Transverse colon (tissue), 4 donors: ENCODE results near the gene MTCH2. TPM values are rescaled to one million over a fixed set of nuclear protein-coding genes. Genes with fewer than 3 reads are reported as not detected.
"Not testable (repeated sequence)": the region's sequence is repeated elsewhere in the genome, so short reads cannot be mapped to it uniquely, and the experiment has no call there.

ENCODE experiments used
- DNase-seq: peaks from one replicate; pipeline ENCODE4 v3.0.0-alpha.2; 2019
- H3K27ac ChIP-seq, 4 donors: fragments of 200-600 bp; sonication (generic); 2 replicates each; pipeline ENCODE4 v1.5.1; 2016 to 2018; ENCODE audit warnings: inconsistent platforms in 4 of 4
- H3K27me3 ChIP-seq: fragments of 200-600 bp; sonication (generic); 2 replicates; pipeline ENCODE4 v1.5.1; 2017; ENCODE audit warnings: inconsistent platforms
- H3K36me3 ChIP-seq, 4 donors: fragments of 200-600 bp; sonication (generic); 2 replicates each; pipeline ENCODE4 v1.5.1; 2017 to 2019; ENCODE audit warnings: inconsistent platforms in 4 of 4
- H3K4me1 ChIP-seq, 4 donors: fragments of 200-600 bp; sonication (generic); 2 replicates each; pipeline ENCODE4 v1.5.1; 2017 to 2020; ENCODE audit warnings: inconsistent platforms in 4 of 4
- H3K4me3 ChIP-seq, 4 donors: fragments of 200-600 bp; sonication (generic); 1 replicate in 1 of 4; 2 replicates in 3 of 4; pipeline versions ENCODE4 v1.5.1 to v1.6.1; 2017 to 2019; ENCODE audit warnings: inconsistent platforms in 4 of 4
- H3K9me3 ChIP-seq, 2 donors: fragments of 200-600 bp; sonication (generic); 2 replicates each; pipeline ENCODE4 v1.5.1; 2017 to 2019; ENCODE audit warnings: inconsistent platforms in 2 of 2
- EP300 ChIP-seq: sonication (generic); formaldehyde crosslinking; IDR thresholded peaks from one replicate; pipeline ENCODE4 v1.6.1; 2017; ENCODE audit warnings: antibody characterized with exemption, low read depth
- POLR2A ChIP-seq: fragments of 450-650 bp; IDR thresholded peaks from one replicate; pipeline ENCODE4 v1.6.1; 2016; ENCODE audit warnings: antibody characterized with exemption, mild to moderate bottlenecking, moderate library complexity
- POLR2AphosphoS5 ChIP-seq, 3 donors: sonication (generic); formaldehyde crosslinking; IDR thresholded peaks; one replicate each; pipeline ENCODE4 v1.6.1; 2016; ENCODE audit warnings: antibody characterized with exemption in 3 of 3
- WGBS, 2 donors: methylation state at CpG; one replicate each; pipeline ENCODE4 v1.1.5; 2018; ENCODE audit warnings: low coverage in 1 of 2; 5-methylcytosine and 5-hydroxymethylcytosine counted together
- in situ Hi-C, 4 donors: fragments of 200-750 bp; cut with MboI; loops; one replicate each; pipeline versions ENCODE4 v1.15.0 to v1.15.1; 2017; ENCODE audit warnings: low sequenced_read_pairs in 3 of 4, low pct_ligation_motif_present in 1 of 4, low pct_unique_long_range_greater_than_20kb in 1 of 4
- intact Hi-C: fragments of 100-400 bp; cut with DNase I; formaldehyde crosslinking; loops from one replicate; pipeline ENCODE4 v1.15.1; 2023; ENCODE audit warnings: low total_unique reads
- total RNA-seq, 4 donors: library from RNA; depleted of rRNA; stranded (reverse); fragments of >200 nt; gene quantifications; one replicate each; pipeline ENCODE4 v1.1.0, GENCODE V29; 2016
- TF ChIP-seq, protein P1 (sequence below), 5 experiments: fragments of 200-600 bp in 3 of 5; fragments of 450-650 bp in 2 of 5; sonication (generic) in 3 of 5; IDR thresholded peaks; 1 replicate in 2 of 5; 2 replicates in 3 of 5; pipeline ENCODE4 v1.5.1; 2016 to 2017; ENCODE audit warnings: antibody characterized with exemption in 5 of 5, inconsistent platforms in 3 of 5, mild to moderate bottlenecking in 2 of 5, moderate library complexity in 1 of 5

MTCH2 gene
- total RNA-seq, 4 donors from 2014 or later: 21.5 to 92.2 (median 61.0) TPM

DNA sequence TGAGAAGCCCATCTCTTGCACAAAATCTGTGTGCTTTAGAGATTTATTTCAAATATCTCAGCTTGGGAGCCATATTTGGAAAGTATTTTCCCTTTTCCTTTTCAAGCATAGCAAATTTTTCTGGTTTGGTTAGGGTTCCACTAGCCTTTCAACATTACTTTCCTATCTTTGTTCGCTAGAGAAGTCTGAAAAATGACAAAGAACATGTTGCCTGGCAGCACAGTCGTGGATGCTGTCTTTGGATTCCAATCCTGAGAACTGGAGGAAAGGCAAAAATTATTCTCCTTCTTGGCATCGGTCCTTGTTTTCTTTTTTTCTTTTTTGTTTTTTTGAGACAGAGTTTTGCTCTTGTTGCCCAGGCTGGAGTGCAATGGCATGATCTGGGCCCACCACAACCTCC, 6.9 kb upstream of the MTCH2 start:
- no peak for DNase-seq
- Histone ChIP-seq H3K36me3 (no peaks in the 10 kb centered on the region), H3K4me1 (no peaks in the 10 kb centered on the region), H3K27ac (no peak overlapping the region), H3K9me3 (peaks cover 0 to 3% of the 10 kb centered on the region in 2 donors), H3K27me3 (no peaks in the 10 kb centered on the region), H3K4me3 (no peak overlapping the region)
- no peak for TF ChIP-seq EP300
- TF ChIP-seq POLR2AphosphoS5 (IDR thresholded peaks at IDR 0.05): no peak
- TF ChIP-seq, protein P1, sequence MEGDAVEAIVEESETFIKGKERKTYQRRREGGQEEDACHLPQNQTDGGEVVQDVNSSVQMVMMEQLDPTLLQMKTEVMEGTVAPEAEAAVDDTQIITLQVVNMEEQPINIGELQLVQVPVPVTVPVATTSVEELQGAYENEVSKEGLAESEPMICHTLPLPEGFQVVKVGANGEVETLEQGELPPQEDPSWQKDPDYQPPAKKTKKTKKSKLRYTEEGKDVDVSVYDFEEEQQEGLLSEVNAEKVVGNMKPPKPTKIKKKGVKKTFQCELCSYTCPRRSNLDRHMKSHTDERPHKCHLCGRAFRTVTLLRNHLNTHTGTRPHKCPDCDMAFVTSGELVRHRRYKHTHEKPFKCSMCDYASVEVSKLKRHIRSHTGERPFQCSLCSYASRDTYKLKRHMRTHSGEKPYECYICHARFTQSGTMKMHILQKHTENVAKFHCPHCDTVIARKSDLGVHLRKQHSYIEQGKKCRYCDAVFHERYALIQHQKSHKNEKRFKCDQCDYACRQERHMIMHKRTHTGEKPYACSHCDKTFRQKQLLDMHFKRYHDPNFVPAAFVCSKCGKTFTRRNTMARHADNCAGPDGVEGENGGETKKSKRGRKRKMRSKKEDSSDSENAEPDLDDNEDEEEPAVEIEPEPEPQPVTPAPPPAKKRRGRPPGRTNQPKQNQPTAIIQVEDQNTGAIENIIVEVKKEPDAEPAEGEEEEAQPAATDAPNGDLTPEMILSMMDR (IDR thresholded peaks at IDR 0.05): no peak
- TF ChIP-seq POLR2A: no peak
- WGBS, 2 donors: 70 to 79% methylated on average over 3 of the region's 3 CpGs
- in situ Hi-C loops: loop anchor here in 1 of 4 donors (10.0 kb wide), 1 partner anchor 66 kb away; the partner anchor contains the start of gene AGBL2
- intact Hi-C loops: no loop called here

DNA sequence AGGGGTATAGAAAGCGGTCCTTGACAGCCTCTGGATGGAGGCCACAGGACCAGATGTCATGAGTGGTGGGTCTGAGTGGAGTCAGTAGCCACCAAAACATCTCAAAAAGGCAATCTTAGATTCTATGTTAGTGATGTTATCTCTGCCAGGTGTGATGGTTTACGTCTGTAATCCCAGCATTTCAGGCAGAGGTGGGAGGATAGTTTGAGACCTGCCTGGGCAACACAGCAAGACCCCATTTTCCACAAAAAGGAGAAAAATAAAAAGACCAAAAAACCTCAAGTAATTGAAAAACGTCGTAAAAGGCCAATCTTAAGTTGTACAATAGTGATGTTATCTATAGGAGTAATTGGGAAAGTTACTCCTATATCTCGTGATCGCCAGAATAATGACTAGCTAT, 3.7 kb upstream of the MTCH2 start:
- no peak for DNase-seq
- intact Hi-C loops (no loop called here), in situ Hi-C loops (loop anchor here in 1 of 4 donors (10.0 kb wide), 1 partner anchor 69 kb away; the partner anchor contains the start of gene AGBL2)
- no peaks in the 10 kb centered on the region for H3K9me3 ChIP-seq
- H3K27me3 ChIP-seq: no peaks in the 10 kb centered on the region
- 81 to 87% methylated on average over 6 of the region's 6 CpGs for WGBS, 2 donors
- no peaks in the 10 kb centered on the region for H3K36me3 ChIP-seq
- TF ChIP-seq POLR2A (no peak), EP300 (no peak), POLR2AphosphoS5 (IDR thresholded peaks at IDR 0.05) (no peak)
- TF ChIP-seq, protein P1 (IDR thresholded peaks at IDR 0.05): no peak
- no peak overlapping the region for H3K4me3 ChIP-seq
- H3K4me1 ChIP-seq: peaks cover 8 to 13% (median 10%) of the 10 kb centered on the region in 4 donors
- H3K27ac ChIP-seq: no peak overlapping the region

DNA sequence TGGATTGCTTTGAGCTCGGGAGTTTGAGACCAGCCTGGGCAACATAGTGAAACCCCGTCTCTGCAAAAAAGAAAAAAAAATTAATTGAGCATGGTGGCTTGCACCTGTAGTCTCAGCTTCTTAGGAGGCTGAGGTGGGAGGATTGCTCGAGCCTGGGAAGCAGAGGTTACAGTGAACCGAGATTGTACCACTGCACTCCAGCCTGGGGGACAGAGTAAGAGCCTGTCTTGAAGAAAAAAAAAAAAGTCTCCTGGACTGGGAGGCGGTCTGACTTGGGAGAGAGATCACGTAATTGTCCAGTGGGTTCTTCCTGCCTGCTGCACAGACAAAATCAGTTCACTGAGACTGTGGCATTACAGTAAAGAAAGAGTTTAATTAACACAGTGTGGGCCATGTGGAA, 3.1 kb upstream of the MTCH2 start:
- intact Hi-C loops: no loop called here
- no peak overlapping the region for H3K27ac ChIP-seq
- in situ Hi-C loops: loop anchor here in 1 of 4 donors (10.0 kb wide), 1 partner anchor 69 kb away; the partner anchor contains the start of gene AGBL2
- peaks cover 8 to 19% (median 15%) of the 10 kb centered on the region in 4 donors for H3K4me1 ChIP-seq
- H3K36me3 ChIP-seq: no peaks in the 10 kb centered on the region
- no peak for DNase-seq
- 82 to 89% methylated on average over 6 of the region's 6 CpGs for WGBS, 2 donors
- no peaks in the 10 kb centered on the region for H3K27me3 ChIP-seq
- no peaks in the 10 kb centered on the region for H3K9me3 ChIP-seq
- no peak overlapping the region for H3K4me3 ChIP-seq
- TF ChIP-seq POLR2A: no peak
- no peak for TF ChIP-seq EP300
- no peak for TF ChIP-seq POLR2AphosphoS5 (IDR thresholded peaks at IDR 0.05)
- TF ChIP-seq, protein P1 (IDR thresholded peaks at IDR 0.05): no peak

DNA sequence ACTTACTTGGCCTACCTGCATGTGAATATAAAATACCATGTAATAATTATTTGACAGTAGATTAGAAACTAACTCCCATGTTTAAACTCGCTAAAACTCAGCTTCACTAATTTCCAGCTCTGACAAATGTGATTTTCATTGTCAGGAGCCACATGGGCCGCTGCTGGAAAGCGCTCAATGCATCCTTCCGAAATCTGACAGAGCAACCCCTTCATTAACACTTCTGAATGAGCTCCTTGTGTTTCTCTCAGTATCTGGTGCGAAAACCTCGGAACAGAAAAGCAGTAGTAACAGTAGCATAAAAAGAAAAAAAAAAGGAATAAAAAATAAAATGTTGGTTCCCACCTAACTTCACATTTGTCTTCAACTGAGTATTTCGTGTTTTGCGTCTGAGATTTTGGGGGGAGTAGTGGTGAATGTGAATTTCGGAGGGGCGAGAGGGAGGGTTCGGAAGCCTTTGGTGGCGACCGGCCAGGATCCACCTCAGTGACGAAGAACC, 710 bp downstream of the MTCH2 start:
- intact Hi-C loops: no loop called here
- no peak for DNase-seq
- Histone ChIP-seq H3K36me3 (peaks cover 0 to 12% (median 0%) of the 10 kb centered on the region in 4 donors), H3K9me3 (no peaks in the 10 kb centered on the region), H3K4me3 (peak overlapping the region; percentile 64 to 81 (median 76)), H3K4me1 (peaks cover 8 to 21% (median 15%) of the 10 kb centered on the region in 4 donors), H3K27ac (peak overlapping the region; percentile 93 to 98 (median 95)), H3K27me3 (no peaks in the 10 kb centered on the region)
- TF ChIP-seq POLR2AphosphoS5 (IDR thresholded peaks at IDR 0.05) (no peak), POLR2A (no peak), EP300 (no peak)
- TF ChIP-seq, protein P1 (IDR thresholded peaks at IDR 0.05): no peak
- in situ Hi-C loops: loop anchor here in 1 of 4 donors (10.0 kb wide), 1 partner anchor 73 kb away; the partner anchor contains the start of gene AGBL2
- WGBS, 2 donors: 6 to 8% methylated on average over 11 to 13 of the region's 14 CpGs

DNA sequence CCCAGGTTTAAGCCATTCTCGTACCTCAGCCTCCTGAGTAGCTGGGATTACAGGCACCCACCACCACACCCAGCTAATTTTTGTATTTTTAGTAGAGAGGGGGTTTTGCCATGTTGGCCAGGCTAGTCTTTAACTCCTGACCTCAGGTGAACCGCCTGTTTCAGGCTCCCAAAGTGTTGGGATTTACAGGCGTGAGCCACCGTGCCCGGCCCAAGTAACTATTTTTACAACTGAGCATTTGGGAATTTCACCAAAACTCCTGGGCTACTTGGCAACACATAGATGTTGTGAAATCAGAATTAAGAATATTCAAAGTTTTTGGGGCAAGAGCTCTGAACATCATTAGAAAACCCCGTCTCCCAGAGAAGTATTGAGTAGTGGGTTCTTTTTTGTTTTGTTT, 1.9 kb downstream of the MTCH2 start:
- H3K27me3 ChIP-seq, H3K4me3 ChIP-seq, H3K9me3 ChIP-seq, DNase-seq, H3K27ac ChIP-seq, intact Hi-C loops: not testable (repeated sequence)
- in situ Hi-C loops: loop anchor here in 1 of 4 donors (10.0 kb wide), 1 partner anchor 74 kb away; the partner anchor contains the start of gene AGBL2
- Histone ChIP-seq H3K4me1 (peaks cover 8 to 21% (median 15%) of the 10 kb centered on the region in 4 donors), H3K36me3 (peaks cover 0 to 12% (median under 1%) of the 10 kb centered on the region in 4 donors)
- 88 to 100% methylated on average over 2 to 6 of the region's 6 CpGs for WGBS, 2 donors

DNA sequence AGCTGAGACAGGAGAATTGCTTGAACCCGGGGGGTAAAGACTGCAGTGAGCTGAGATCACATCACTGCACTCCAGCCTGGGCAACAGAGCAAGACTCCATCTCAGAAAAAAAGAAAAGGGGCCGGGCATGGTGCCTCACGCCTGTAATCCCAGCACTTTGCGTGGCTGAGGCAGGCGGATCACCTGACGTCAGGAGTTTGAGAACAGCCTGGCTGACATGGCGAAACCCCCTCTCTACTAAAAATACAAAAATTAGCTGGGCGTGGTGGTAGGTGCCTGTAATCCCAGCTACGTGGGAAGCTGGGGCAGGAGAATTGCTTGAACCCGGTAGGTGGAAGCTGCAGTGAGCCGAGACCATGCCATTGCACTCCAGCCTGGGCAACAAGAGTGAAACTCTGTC, 6.0 kb downstream of the MTCH2 start:
- H3K4me3 ChIP-seq, H3K27me3 ChIP-seq, intact Hi-C loops, DNase-seq, H3K9me3 ChIP-seq, H3K27ac ChIP-seq, in situ Hi-C loops: not testable (repeated sequence)
- Histone ChIP-seq H3K4me1 (peaks cover 3 to 11% (median 8%) of the 10 kb centered on the region in 4 donors), H3K36me3 (peaks cover 0 to 32% (median 16%) of the 10 kb centered on the region in 4 donors)
- 95 to 96% methylated on average over 3 to 11 of the region's 11 CpGs for WGBS, 2 donors
